Raji (cell line): ENCODE results near the gene GPR62.

ENCODE experiments used
- POLR2A ChIP-seq: IDR thresholded peaks from 2 replicates; pipeline ENCODE4 v1.6.1; 2011; ENCODE audit warnings: low read depth, low read length, control low read depth; ENCODE audit not compliant: insufficient read depth

The GPR62 gene

DNA sequence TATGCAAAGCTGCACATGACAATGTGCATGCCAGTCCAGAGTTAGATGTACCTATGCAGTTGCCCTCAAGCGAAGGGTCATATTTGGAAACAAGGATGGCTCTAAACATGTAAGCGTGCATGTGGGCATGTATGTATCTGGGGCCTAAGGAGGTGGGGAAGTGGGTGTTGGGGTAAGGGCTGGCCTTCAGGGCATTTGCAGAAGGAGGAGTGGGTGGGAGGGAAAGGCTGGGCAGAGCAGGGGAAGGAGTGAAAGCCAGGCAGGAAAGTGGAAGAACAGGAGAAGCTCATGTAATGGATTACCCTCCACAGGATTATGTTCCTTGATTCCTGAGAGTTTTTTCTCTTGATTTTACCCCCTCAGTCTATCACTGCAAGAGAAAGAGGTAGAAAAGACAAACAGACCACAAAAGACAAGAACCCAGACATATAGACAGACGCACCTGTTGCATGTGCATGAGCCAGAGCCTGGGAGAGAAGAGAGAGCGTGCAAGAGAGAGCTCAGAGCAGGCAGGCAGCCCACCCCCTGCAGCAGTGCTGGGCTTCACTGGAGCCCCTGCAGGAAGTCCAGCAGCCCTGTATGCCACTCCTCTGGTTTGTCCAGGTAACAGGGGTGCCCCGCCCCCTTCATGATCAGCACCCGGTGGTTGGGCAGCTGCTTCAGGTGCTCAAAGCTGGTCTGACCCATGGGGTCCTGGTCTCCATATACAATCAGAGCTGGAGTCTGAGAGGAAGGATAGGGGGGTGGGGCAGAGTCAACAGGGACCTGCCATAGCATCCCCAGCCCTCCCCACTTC lies 13.9 kb downstream of the GPR62 start:
- TF ChIP-seq POLR2A = no peak

DNA sequence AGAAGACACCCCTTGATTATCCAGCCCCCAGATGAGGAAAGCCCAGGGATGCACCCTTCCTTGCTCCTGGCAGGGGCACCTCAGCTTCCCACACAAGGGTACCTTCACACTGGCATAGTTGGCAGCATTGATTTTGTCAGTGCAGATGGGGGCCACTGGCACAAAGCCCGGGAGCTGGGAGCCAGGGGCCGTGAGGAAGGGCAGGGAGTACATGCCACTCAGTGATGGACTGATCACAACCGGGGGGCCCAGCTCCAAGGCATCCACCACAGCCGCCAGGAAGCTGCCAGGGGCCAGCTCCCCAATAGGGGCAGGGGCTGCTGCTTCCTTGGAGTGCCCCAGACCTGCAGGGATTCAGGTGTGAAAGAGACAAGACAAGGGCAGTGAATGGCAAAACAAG lies 14.7 kb downstream of the GPR62 start:
- no peak for TF ChIP-seq POLR2A

DNA sequence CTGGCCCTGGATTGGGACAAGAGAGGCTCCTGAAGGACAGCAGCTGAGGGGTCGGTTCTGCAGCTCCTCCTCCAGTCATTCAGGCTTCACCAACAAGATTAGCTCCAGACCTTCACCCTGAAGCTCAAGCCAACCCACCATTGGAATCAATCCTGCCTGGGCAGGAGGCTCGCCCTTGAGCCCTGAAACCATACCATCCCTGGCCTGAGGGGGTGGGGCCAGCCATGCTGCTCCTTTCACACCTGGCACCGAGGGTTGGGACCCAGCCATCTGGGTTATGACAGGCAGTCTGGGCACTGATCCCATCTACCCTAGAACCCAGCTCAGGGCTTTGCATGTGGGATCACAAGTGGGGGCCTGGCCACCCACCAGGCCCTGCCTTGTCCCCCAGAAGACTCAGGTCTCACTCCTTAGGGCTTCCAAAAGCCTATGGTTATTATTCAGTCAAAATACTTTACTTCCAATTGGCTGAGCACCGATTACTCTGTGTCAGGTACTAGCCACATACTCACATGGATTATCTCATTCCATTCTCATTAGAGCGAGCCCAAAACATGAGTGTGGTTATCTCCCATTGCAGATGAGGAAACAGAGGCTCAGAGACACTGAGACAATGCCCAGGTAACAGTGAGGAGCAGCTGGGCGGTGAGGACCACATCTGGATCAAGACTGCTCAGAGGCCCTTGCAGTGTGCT lies 15.6 kb downstream of the GPR62 start:
- no peak for TF ChIP-seq POLR2A

DNA sequence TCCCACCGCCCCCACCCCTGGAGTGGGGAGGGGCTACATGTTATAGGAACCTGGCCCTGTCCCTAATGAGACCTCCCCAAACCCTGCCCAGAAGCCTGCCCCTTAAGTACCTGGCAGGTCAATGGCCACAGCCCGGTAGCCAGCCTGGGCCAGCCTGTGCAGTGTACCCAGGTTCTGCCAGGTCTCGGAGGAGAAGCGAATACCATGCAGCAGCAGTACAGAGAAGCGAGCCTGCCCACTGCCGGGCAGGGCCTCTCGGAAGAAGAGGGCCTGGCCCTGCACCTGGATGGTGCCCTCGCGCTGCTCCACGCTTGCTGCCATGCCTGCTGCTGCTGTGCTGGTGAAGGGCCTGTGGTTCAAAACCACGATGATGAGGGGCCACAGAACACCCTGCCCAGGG lies 16.2 kb downstream of the GPR62 start:
- TF ChIP-seq POLR2A = no peak

DNA sequence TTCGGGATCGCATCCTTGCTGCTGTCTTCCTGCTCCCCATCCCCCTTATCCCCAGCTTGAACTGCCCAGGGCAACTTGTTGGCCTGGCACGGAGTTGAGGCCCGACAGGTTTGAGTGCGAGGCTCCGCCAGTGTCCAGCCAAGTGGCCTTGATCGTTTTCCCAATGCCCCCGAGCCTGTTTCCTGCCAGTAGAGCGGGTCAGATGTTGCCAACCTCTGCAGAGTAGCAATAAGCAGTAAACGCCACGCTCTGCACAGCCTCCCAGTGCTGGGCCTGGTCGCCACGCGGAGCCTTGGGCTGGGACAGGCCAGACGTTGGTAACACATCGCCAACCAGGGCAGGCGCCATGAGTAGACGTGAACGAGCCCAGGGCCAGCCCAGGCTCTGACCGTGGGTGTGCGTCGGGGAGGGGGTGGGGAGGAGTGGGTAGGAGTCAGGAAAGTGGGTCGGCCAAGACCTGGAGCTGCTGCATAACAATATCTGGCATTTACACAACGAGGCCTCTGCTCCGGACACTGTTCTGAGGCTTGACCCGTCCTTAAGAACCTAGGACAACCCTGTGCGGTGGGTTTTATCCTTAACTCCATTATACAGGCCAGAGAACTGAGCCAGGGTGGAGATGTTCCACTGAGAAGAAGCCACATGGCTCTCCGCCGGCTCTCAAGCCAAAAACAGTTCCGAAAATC lies 19.2 kb downstream of the GPR62 start:
- no peak for TF ChIP-seq POLR2A

DNA sequence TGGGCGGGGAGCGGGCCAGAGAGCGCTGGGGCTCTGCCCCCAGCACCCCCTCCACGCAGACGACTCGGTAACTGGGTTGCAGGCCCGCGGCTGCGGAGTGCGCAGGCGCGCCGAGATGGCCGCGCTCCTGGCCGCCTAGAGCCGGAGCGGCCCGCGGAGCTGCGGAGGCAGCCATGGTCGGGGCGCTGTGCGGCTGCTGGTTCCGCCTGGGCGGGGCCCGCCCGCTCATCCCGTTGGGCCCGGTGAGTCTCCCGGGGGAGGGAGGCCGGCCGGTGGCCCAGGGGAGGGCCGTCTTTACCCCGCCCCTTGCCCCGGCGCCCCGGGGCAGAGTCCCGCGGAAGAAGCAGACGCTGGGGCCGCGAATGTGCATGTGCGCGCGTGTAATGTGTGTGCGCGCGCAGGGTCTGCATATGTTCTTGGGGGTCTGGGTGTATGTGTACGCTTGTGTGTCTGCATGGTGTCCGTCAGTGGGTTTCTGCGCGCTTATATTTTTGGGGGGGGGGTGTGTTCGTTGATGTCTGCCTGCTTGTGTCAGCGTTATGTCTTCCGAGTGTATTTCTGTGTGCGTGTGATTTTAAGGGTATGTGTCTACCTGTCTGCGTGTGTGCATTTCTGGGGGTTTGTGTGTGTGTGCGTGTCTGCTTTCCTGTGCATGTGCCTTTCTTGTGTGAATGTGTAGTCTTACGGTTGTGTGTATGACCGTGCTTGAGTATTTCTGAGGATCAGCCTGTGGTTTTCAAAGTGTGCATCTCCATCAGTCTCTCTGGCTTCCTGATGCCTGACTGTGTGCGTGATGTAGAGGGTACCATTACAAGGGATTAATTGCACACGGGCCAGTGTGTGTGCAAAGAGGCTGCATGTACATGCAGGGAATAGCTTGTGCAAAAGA lies 20.0 kb downstream of the GPR62 start, which contains the start of gene ABHD14A:
ABHD14A (plus strand) TSS at position 102 of the 889 bp plus-strand sequence; CDS start at position 174, 72 bp downstream.
- TF ChIP-seq POLR2A = peak; percentile 69

DNA sequence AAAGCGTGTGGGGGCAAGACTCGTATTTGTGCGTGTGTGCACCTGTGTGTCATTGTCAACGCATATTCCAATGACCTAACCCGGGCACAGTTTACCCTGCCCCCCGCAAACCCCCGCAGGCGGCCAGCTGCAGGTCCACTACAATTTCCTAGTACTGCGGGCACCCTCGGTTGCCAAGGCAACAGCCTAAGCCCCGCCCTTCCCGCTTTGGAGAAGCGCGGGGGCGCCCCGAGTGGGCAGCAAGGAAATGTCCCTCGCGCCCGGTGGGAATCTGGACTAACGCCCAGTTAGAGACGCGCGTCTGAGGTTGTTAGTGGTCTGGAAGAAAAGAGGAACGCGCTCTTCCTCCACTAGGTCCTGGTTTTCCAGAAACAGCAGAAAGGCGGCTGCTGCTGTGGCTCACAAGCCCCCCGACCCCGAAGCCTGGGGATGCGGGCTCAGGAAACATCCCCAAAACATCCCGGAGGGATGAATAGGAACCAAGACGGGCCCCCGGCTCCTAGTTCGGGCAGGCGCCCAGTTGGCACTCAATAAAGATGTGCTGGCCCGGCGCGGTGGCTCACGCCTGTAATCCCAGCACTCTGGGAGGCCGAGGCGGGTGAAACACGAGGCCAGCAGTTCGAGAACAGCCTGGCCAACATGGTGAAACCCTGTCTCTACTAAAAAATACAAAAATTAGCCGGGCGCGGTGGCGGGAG lies 20.8 kb downstream of the GPR62 start:
- TF ChIP-seq POLR2A = no peak

DNA sequence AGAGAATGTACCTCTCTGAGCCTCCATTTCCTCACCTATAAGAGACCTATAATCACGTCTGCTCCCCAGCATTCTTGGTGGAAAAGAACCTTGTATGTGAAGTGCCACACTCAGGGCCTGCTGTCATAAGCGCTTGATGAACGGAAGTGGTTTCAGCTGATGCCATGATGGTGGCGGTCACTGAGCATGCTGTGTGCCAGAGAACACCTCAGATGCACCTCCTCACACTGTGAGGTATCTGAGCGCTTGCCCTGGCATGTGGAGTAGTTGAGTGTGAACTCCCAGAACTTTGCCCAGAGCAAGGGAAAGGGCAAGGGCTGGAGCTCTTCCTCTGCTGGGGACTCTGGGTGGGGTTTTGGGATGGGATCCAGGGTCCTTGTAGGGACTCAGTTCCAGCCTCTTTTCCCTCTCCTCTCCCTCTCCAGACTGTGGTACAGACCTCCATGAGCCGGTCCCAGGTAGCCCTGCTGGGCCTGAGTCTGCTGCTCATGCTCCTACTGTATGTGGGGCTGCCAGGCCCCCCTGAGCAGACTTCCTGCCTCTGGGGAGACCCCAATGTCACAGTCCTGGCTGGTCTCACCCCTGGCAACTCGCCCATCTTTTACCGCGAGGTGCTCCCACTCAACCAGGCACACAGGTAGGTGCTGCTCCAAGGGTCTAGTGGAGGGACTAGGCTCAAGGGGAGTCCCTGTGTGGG lies 22.4 kb downstream of the GPR62 start:
- no peak for TF ChIP-seq POLR2A

DNA sequence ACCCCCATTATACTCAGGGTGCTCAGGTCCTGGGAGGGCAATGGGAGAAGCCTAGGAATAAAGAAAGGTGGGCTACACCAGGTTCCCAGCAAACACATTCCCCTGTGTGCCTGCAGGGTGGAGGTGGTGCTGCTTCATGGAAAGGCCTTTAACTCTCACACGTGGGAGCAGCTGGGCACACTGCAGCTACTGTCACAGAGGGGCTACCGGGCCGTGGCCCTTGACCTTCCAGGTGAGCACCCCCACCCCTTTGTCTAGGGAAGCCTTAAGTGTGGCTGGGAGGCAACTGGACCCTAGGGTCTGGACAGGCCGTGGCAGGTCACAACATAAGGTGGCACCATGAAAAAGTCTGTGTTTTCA lies 22.9 kb downstream of the GPR62 start:
- TF ChIP-seq POLR2A = no peak

DNA sequence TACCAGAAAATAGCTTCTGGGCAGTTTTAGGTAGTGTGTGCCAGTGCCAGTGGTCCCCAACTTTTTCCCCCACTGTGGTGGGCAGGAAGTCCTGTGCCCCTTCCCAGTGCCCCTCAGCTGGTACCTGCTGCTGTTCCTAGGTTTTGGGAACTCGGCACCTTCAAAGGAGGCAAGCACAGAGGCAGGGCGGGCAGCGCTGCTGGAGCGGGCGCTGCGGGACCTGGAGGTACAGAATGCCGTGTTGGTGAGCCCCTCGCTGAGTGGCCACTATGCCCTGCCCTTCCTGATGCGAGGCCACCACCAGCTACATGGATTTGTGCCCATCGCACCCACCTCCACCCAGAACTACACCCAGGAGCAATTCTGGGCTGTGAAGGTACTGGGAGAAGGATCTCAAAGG lies 25.1 kb downstream of the GPR62 start:
- no peak for TF ChIP-seq POLR2A

DNA sequence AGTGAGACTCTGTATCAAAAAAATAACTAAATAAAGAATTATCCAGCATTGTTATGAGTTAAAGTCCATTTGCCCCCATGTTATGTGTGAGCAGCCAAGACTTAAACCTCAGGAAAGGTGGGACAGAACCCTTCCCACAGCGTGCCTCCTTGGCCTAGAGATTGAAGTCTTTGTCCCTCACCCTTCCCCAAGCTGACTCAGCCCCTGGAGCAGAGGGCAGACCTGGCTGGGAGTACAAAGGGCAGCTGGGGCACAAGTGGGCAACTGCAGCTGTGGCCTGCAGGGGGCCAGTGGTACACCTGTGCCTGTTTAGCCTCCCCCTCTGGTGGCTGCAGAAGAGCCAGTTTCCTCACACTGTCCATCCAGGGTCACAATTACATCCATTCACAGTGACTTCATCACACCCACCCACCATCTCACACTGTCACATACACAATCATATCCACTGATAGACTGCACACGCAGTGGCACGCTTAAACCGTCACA lies 27.2 kb downstream of the GPR62 start:
- TF ChIP-seq POLR2A = no peak; the same call in 1 of the 2 replicates

DNA sequence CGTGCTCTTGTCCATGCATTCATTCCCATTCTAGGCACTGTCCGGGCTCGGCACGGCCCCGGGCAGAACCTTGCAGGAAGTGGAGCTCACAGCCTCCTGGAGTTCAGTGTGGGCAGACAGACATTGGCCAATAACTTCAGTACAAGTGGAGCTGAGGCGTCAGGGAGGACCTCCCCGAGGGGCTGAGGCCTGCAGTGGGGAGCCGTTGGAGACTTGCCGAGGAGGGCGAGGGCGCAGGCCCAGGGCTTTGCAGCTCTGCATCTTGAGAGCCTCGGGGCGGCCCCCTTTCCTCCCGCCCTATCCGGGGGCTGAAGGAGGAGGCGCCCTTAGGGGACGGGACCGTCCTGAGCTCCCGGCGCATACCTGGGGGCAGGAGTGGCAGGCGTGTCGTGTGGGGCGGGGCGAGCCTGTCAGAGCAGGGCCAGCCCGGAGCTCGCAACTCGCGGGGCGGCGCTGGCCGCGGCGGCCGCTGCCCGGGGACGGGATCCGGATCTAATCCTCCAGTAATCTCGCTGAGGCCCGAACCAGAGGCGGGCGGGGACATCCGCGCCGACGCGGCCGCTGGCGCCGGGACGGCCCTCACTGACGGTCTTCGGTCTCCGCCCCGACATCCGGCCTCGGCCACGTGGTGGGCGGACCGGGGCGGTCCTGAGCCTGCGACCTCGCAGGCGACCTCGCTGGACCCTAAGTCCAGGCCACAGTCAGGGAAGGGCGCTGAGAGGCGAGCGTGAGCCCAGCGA lies 27.8 kb downstream of the GPR62 start, which contains the start of gene ACY1:
ACY1 (plus strand) TSS at position 698 of the 740 bp plus-strand sequence. CDS start 530 bp downstream, outside the sequence.
- peak; percentile 74 for TF ChIP-seq POLR2A

DNA sequence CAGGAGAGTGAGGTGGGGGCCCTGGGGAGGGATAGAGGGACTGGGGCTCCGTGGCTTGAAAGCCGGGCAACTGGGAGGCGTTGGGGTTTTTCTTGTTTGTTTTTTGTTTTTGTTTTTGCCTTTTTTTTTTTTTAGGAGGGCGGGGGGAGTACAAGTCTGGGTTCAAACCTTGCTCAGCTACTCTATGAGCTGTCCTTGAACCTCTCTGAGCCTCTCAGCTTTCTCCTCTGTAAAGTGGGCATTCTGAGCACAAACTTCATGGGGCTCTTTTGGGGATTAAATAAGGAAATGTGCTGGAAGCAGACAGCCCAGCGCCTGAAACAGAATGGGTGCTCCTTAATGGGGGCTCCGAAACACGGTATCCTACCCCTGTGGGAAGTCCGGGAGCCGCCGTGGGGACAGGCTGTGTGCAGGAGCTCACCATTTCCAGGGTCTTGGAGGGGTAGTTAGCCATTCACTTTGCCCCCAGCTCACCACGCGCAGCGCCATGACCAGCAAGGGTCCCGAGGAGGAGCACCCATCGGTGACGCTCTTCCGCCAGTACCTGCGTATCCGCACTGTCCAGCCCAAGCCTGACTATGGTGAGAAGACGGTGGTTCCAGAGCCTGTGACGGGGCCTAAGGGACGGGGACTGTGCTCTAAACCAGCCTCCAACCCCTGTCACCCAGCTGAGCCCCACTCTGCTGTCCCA lies 28.5 kb downstream of the GPR62 start:
- no peak for TF ChIP-seq POLR2A

DNA sequence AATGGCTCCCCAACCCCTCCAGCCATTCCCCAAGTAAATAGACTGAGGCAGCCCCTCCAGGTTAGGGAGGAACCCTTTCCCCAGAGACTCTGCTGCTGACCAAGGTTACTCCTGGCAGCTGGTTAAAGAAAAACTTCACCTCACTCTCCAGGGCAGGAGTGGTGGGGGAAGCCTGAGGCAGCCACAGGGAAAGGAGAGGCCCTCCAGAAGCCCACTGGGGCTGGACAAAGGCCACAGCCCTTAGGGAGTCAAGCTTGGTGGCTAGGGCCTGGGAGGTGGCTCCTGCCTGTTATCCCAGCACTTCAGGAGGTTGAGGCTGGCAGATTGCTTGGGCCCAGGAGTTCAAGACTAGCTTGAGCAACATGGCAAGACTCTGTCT lies 29.1 kb downstream of the GPR62 start:
- no peak for TF ChIP-seq POLR2A
